ENCODE measurements around the gene CTSD. TPM values are rescaled to one million over a fixed set of nuclear protein-coding genes. Genes with fewer than 3 reads are reported as not detected.
A peak's percentile ranks its signal among the peaks of the same experiment; 100 is the strongest.
"Not testable (repeated sequence)": the region's sequence is repeated elsewhere in the genome, so short reads cannot be mapped to it uniquely, and the experiment has no call there.

Gene CTSD
- 48.8 TPM for polyA plus RNA-seq (2013, experiment 1 of 2)
- 46.1 TPM for polyA plus RNA-seq (2013, experiment 2 of 2)

GRCh38 chr11:1763796-1764661 is at the start of gene CTSD:
Gene CTSD (minus strand): TSS chr11:1763927. CDS start chr11:1763859, 68 bp downstream.
- Histone ChIP-seq H2BK12ac (ENCODE audit: low read length) (peak within 1 kb of the TSS; percentile 84), H3K9ac (ENCODE audit: low read depth, low read length, poor library complexity) (peak within 1 kb of the TSS; percentile 98), H3K79me1 (ENCODE audit: low read depth, low read length) (peaks cover 14% of the 10 kb centered on the region), H3K14ac (ENCODE audit: low read length) (peak within 1 kb of the TSS; percentile 90), H3K27me3 (ENCODE audit: control insufficient read depth in 3 of 3, insufficient read depth in 3 of 3, low read depth in 1 of 3, low read length in 3 of 3) (peaks cover 0 to 5% (median 0%) of the 10 kb centered on the region in 3 experiments), H3K27ac (replicated peaks; ENCODE audit: low read length) (peak within 1 kb of the TSS; percentile 3), H3K4me3 (ENCODE audit: low read length in 2 of 2) (peak within 1 kb of the TSS; percentile 87 to 98), H2BK5ac (ENCODE audit: low read length) (peak within 1 kb of the TSS; percentile 66), H4K8ac (ENCODE audit: low read depth, low read length) (peak within 1 kb of the TSS; percentile 65), H2AK5ac (ENCODE audit: low read depth, low read length) (peak within 1 kb of the TSS; percentile 99), H2BK15ac (ENCODE audit: low read length) (no peak within 1 kb of the TSS), H2BK120ac (ENCODE audit: low read depth, low read length) (peak within 1 kb of the TSS; percentile 47), H3K36me3 (replicated peaks in 1 of 2; ENCODE audit: control insufficient read depth in 2 of 2, insufficient read depth in 2 of 2, low read length in 2 of 2) (peaks cover 0 to 3% of the 10 kb centered on the region in 2 donors), H3K23ac (ENCODE audit: low read depth, low read length, poor library complexity) (peak within 1 kb of the TSS; percentile 98), H3K4me1 (ENCODE audit: control insufficient read depth in 2 of 2, insufficient read depth in 1 of 2, low read depth in 1 of 2, low read length in 2 of 2) (peaks cover 6 to 7% of the 10 kb centered on the region in 2 donors), H3K4me2 (ENCODE audit: insufficient read depth, low read length, poor library complexity, severe bottlenecking) (peak within 1 kb of the TSS; percentile 94), H2AFZ (ENCODE audit: low read length) (peak within 1 kb of the TSS; percentile 91), H3K9me3 (replicated peaks in 1 of 2; ENCODE audit: control insufficient read depth in 2 of 2, insufficient read depth in 1 of 2, low read depth in 1 of 2, low read length in 2 of 2) (no peaks in the 10 kb centered on the region), H4K91ac (ENCODE audit: low read depth, low read length, poor library complexity) (no peak within 1 kb of the TSS), H3K4ac (ENCODE audit: low read length) (no peak within 1 kb of the TSS), H3K18ac (ENCODE audit: low read length) (peak within 1 kb of the TSS; percentile 97)
- peak; percentile 84 for DNase-seq (ENCODE audit: low spot score)
- no CpG with 5 or more reads among the region's 85 CpGs for WGBS, 2 donors (ENCODE audit: extremely low coverage in 2 of 2, insufficient read length in 2 of 2, insufficient replicate concordance in 1 of 2)

GRCh38 chr11:1813356-1813755 is 49.6 kb upstream of the CTSD start:
- not testable (repeated sequence) for H3K4me1 ChIP-seq (ENCODE audit: control insufficient read depth in 2 of 2, insufficient read depth in 1 of 2, low read depth in 1 of 2, low read length in 2 of 2); H3K27ac ChIP-seq (replicated peaks; ENCODE audit: low read length); H2BK120ac ChIP-seq (ENCODE audit: low read depth, low read length); H3K18ac ChIP-seq (ENCODE audit: low read length); H2BK12ac ChIP-seq (ENCODE audit: low read length); H3K79me1 ChIP-seq (ENCODE audit: low read depth, low read length); H4K91ac ChIP-seq (ENCODE audit: low read depth, low read length, poor library complexity); H2BK5ac ChIP-seq (ENCODE audit: low read length); H2AFZ ChIP-seq (ENCODE audit: low read length); H4K8ac ChIP-seq (ENCODE audit: low read depth, low read length); H2AK5ac ChIP-seq (ENCODE audit: low read depth, low read length); H3K4me2 ChIP-seq (ENCODE audit: insufficient read depth, low read length, poor library complexity, severe bottlenecking); H3K4me3 ChIP-seq (ENCODE audit: low read length in 2 of 2); H3K4ac ChIP-seq (ENCODE audit: low read length); H3K36me3 ChIP-seq (replicated peaks in 1 of 2; ENCODE audit: control insufficient read depth in 2 of 2, insufficient read depth in 2 of 2, low read length in 2 of 2); H2BK15ac ChIP-seq (ENCODE audit: low read length); H3K9ac ChIP-seq (ENCODE audit: low read depth, low read length, poor library complexity); H3K14ac ChIP-seq (ENCODE audit: low read length); DNase-seq (ENCODE audit: low spot score); H3K23ac ChIP-seq (ENCODE audit: low read depth, low read length, poor library complexity); H3K9me3 ChIP-seq (replicated peaks in 1 of 2; ENCODE audit: control insufficient read depth in 2 of 2, insufficient read depth in 1 of 2, low read depth in 1 of 2, low read length in 2 of 2)
- H3K27me3 ChIP-seq (ENCODE audit: control insufficient read depth in 3 of 3, insufficient read depth in 3 of 3, low read depth in 1 of 3, low read length in 3 of 3): peaks cover 0 to 11% (median 0%) of the 10 kb centered on the region in 3 experiments
- WGBS, 2 donors (ENCODE audit: extremely low coverage in 2 of 2, insufficient read length in 2 of 2, insufficient replicate concordance in 1 of 2): no CpG with 5 or more reads among the region's 9 CpGs

- Histone ChIP-seq H3K36me3 (replicated peaks in 1 of 2; ENCODE audit: control insufficient read depth in 2 of 2, insufficient read depth in 2 of 2, low read length in 2 of 2) (no peaks in the 10 kb centered on the region), H2AK5ac (ENCODE audit: low read depth, low read length) (no peak overlapping the region), H3K27ac (replicated peaks; ENCODE audit: low read length) (no peak overlapping the region), H2AFZ (ENCODE audit: low read length) (no peak overlapping the region), H4K91ac (ENCODE audit: low read depth, low read length, poor library complexity) (no peak overlapping the region), H3K14ac (ENCODE audit: low read length) (no peak overlapping the region), H2BK5ac (ENCODE audit: low read length) (no peak overlapping the region), H3K4me2 (ENCODE audit: insufficient read depth, low read length, poor library complexity, severe bottlenecking) (no peak overlapping the region), H3K4me1 (ENCODE audit: control insufficient read depth in 2 of 2, insufficient read depth in 1 of 2, low read depth in 1 of 2, low read length in 2 of 2) (no peaks in the 10 kb centered on the region), H3K9me3 (replicated peaks in 1 of 2; ENCODE audit: control insufficient read depth in 2 of 2, insufficient read depth in 1 of 2, low read depth in 1 of 2, low read length in 2 of 2) (no peaks in the 10 kb centered on the region), H3K79me1 (ENCODE audit: low read depth, low read length) (no peaks in the 10 kb centered on the region), H2BK12ac (ENCODE audit: low read length) (no peak overlapping the region), H2BK15ac (ENCODE audit: low read length) (no peak overlapping the region), H3K9ac (ENCODE audit: low read depth, low read length, poor library complexity) (no peak overlapping the region), H3K27me3 (ENCODE audit: control insufficient read depth in 3 of 3, insufficient read depth in 3 of 3, low read depth in 1 of 3, low read length in 3 of 3) (peaks cover 0 to 11% (median 0%) of the 10 kb centered on the region in 3 experiments), H3K4me3 (ENCODE audit: low read length in 2 of 2) (no peak overlapping the region), H3K18ac (ENCODE audit: low read length) (no peak overlapping the region), H4K8ac (ENCODE audit: low read depth, low read length) (no peak overlapping the region), H3K23ac (ENCODE audit: low read depth, low read length, poor library complexity) (no peak overlapping the region), H3K4ac (ENCODE audit: low read length) (no peak overlapping the region), H2BK120ac (ENCODE audit: low read depth, low read length) (no peak overlapping the region)
- no CpG with 5 or more reads among the region's 15 CpGs for WGBS, 2 donors (ENCODE audit: extremely low coverage in 2 of 2, insufficient read length in 2 of 2, insufficient replicate concordance in 1 of 2)
- no peak for DNase-seq (ENCODE audit: low spot score)
Measured at GRCh38 chr11:1812801-1813200, 49.1 kb upstream of the CTSD start.

- Histone ChIP-seq H4K8ac (ENCODE audit: low read depth, low read length) (no peak overlapping the region), H3K4me2 (ENCODE audit: insufficient read depth, low read length, poor library complexity, severe bottlenecking) (no peak overlapping the region), H3K27me3 (ENCODE audit: control insufficient read depth in 3 of 3, insufficient read depth in 3 of 3, low read depth in 1 of 3, low read length in 3 of 3) (peaks cover 0 to 11% (median 0%) of the 10 kb centered on the region in 3 experiments), H3K9ac (ENCODE audit: low read depth, low read length, poor library complexity) (no peak overlapping the region), H2BK5ac (ENCODE audit: low read length) (no peak overlapping the region), H3K23ac (ENCODE audit: low read depth, low read length, poor library complexity) (no peak overlapping the region), H3K27ac (replicated peaks; ENCODE audit: low read length) (no peak overlapping the region), H3K4me1 (ENCODE audit: control insufficient read depth in 2 of 2, insufficient read depth in 1 of 2, low read depth in 1 of 2, low read length in 2 of 2) (no peaks in the 10 kb centered on the region), H2AFZ (ENCODE audit: low read length) (no peak overlapping the region), H3K14ac (ENCODE audit: low read length) (no peak overlapping the region), H3K79me1 (ENCODE audit: low read depth, low read length) (no peaks in the 10 kb centered on the region), H3K36me3 (replicated peaks in 1 of 2; ENCODE audit: control insufficient read depth in 2 of 2, insufficient read depth in 2 of 2, low read length in 2 of 2) (no peaks in the 10 kb centered on the region), H3K4me3 (ENCODE audit: low read length in 2 of 2) (no peak overlapping the region), H2BK120ac (ENCODE audit: low read depth, low read length) (no peak overlapping the region), H4K91ac (ENCODE audit: low read depth, low read length, poor library complexity) (no peak overlapping the region), H3K9me3 (replicated peaks in 1 of 2; ENCODE audit: control insufficient read depth in 2 of 2, insufficient read depth in 1 of 2, low read depth in 1 of 2, low read length in 2 of 2) (no peaks in the 10 kb centered on the region), H2AK5ac (ENCODE audit: low read depth, low read length) (no peak overlapping the region), H3K18ac (ENCODE audit: low read length) (no peak overlapping the region), H2BK15ac (ENCODE audit: low read length) (no peak overlapping the region), H2BK12ac (ENCODE audit: low read length) (no peak overlapping the region), H3K4ac (ENCODE audit: low read length) (no peak overlapping the region)
- WGBS, 2 donors (ENCODE audit: extremely low coverage in 2 of 2, insufficient read length in 2 of 2, insufficient replicate concordance in 1 of 2): no CpG with 5 or more reads among the region's 5 CpGs
- no peak for DNase-seq (ENCODE audit: low spot score)
Measured at GRCh38 chr11:1812274-1812673, 48.5 kb upstream of the CTSD start.
